GM19455 (cell line): ENCODE data around the gene CDK5RAP2.

ENCODE experiments used
- ATAC-seq: cut with Tn5 transposase; IDR thresholded peaks from one replicate; pipeline ENCODE4 v1.9.1; 2021; ENCODE audit not compliant: unreplicated experiment

The CDK5RAP2 gene

DNA sequence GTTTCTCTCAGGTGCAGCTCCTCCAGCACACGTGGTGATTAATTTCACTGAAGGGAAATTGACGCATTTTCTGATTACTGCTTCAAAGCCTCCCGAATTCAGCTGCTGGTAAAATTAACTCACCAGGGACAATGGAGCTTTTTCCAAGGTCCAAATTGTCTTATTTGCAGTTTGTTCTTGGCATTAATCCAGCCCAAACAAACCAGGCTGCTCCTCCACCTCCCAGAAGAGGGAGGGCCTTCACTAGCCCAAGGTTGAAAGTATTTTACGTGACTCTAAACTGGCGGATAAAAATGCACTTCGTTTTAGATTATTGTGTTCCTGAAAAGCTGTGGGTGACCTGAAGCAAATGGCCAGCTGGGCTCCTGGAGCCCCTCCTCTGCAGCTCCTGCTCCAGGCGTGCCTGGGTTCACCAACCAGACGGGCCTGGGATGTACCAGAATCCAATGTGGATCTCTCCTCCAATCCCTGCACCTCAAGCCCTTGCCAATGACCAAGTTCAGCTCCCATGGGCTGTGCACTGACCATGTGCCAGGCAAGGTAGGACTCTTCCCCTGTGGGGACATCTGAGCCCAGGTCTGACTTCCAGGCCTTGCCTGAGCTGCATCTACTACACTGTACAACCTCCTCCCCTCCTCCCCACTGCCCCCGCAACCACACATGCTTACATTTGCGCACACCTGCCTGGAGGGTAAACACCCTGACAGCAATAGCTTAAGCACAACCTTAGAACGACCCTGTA is 193.4 kb downstream of the CDK5RAP2 start:
- no peak for ATAC-seq

DNA sequence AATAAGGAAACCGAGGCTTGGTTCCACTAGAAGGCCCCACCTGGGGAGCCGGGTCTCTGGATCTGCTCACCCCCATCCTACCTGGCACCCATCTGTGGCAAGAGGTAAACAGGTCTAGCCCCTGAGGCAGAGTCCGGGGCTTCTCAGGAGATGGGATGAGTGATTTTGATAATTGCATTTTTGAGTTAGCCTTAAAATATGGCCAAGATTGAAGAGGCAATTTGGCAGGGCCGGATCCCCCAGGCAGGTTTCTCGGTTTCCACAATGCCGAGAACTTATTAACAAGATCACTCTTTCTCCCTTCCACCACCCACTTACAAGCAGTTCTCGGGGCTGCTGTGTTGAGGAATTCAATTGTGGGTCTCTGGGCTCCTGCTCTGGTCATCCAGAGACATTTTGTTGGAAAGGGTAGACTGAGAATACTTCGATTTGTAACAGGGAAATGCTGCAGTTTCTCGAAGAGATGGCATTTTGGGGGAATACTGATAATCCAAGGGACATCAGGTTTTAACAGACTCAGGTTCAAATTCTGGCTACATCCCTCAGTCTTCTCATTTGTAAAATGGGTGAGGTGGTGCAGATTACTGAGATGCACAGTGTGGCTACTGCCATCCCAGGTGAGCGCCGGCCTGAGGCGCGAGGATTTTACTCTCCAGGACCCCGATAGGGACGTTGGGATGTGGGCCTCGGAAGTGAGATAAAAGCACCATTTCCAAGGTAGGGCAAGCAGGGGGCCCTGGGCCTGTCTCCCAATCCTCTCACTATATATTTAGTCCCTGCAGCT is 194.2 kb downstream of the CDK5RAP2 start:
- no peak for ATAC-seq

DNA sequence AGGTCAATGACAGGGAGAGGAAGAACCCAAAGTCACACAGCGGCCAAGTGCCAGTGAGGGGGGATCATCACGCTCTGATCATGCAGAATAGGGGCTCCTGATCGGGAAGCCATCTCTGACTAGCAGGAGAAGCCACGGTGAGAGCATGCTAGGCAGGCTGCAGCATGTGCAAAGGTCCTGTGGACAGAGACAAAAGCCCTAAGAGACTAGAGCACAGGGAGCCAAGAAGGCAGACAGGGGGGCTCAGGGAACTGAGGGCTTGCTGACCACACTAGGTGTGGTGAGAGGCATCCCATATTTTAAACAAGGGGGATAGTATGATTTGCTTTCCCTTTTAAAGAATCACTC is 195.1 kb downstream of the CDK5RAP2 start:
- ATAC-seq: no peak

DNA sequence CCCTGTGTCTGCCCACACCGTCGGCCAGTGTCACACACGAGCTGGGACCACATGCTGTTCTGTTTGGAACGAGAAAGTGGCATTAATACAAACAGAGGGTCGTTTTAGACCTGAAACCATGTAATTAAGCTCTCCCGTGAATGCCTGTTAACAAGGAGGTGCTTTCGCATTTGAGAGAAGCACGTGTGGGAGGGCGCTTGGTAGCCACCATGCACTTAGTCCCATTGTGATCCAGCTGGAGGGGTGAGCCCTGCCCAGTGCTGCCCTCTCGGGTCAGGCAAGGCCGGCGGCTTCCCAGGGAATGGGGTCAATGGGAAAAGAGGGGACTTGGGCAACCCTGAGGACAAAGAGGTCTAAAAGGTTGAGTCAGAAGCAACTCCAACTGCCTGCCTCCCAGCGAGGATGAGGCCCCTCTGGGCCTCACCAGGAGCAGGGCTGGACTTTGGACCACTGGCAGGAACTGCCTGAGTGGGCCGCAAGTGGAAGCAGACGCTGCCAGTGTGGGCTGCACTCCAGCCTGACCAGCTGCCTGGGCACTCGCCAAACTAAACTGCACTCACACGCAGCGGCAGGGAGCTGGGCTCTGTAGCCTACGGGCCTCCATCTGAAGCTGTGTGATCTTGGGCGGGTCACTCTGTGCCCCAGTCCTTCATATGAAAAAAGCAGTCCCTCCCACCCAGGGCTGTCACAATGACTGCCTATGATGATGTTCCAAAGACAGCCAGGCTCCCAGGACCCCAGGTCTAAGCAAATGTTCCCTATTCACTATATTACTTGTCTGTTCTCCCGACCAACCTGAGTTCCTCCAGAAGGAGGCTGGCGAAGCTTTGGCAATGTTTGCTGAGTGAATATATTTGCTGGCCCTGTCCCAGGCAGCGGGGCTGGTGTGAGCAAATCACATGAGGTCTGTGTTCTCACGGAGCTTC is 195.7 kb downstream of the CDK5RAP2 start:
- ATAC-seq: no peak

DNA sequence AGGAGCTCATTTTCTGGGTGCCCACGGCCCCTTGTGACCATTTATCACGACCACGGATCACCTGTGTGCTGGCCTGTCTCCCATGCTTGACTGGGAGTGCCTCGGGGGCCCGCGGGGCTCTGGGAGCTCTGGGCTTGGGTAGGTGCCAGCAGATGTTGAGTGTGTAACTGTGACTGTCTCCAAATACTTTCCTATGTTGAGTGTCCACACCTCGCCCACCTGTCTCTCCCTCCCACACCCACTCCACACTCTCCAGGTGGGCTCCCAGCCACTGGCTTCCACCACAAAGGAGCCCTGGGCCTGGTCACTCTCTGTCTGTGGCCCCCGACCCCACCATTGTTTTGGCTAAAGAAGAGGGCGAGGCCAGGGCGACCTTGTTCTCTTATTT is 196.4 kb downstream of the CDK5RAP2 start:
- no peak for ATAC-seq

DNA sequence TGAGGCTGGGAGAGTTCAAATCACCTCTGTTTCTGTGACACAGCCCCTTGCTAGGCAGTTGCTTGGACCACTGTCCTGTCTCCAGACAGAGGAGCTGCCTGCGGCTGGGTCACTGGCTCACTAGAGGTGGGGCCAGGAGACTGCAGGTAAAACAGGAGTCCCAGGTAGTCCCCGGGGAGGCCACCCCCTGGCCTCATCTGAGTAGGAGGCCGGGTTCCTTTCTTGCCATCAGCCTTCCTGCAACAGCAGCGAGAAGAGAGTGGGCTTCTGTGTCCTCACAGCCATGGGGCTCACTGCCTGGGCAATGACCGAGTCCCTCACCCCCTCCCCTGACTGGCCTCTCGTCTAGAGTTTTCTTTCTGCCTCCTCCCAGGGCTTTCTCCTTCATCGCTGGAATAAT is 197.5 kb downstream of the CDK5RAP2 start:
- no peak for ATAC-seq

DNA sequence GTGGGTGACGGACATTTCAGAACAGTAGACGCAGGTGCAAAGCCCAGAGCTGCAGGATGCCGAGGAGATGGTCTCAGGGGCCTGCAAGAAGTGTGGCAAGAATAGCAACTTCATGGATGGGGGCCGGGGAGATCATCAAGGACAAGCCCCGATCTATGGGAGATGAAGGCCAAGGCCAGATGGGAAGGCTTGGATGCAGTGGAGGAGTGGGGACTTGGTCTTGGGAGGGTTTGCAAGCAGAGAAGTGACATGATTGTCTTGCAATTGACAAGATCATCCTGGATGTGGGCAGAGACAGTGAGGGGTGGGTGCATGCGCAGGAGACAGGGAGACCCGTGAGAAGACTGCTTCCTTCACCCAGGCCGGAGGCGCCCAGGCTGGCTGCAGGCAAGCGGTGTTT is 198.1 kb downstream of the CDK5RAP2 start:
- ATAC-seq: no peak

DNA sequence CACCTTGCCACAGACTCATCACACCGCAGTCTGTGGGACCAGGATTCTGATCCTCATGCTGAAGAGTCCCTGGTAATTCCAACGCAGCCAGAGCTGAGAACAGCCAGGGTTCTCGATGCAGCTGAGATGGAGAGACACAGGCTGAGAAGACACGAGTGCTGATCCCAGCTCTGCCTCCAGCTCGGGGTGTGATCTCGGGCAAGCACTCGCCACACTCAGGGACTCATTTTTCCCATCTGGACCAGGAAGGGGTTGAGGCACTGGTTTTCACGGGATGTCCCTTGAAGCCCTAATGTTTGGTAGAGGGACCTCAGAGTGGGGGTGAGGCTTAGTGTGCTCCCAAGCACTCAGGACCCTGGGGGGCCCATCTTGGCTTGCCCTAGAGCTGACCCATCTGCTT is 200.4 kb downstream of the CDK5RAP2 start:
- ATAC-seq: no peak

DNA sequence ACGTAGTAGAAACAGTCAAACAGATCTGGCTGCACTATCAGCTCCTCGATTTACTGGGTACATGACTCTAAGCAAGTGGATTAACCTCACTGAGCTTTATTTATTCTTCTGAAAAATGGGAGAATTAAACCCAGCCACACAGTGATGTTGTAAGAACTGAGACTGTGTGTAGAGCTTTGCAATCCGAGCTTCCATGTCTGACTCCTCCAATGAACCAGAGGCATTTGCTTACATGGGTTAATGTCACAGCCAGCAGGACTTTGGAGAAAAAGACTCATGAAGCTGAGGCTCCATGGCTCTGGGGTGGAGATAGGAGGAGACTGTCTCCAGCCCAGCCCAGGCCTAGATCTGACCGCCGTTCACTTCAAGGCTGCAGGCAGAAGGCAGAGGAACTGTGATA is 201.3 kb downstream of the CDK5RAP2 start:
- no peak for ATAC-seq

DNA sequence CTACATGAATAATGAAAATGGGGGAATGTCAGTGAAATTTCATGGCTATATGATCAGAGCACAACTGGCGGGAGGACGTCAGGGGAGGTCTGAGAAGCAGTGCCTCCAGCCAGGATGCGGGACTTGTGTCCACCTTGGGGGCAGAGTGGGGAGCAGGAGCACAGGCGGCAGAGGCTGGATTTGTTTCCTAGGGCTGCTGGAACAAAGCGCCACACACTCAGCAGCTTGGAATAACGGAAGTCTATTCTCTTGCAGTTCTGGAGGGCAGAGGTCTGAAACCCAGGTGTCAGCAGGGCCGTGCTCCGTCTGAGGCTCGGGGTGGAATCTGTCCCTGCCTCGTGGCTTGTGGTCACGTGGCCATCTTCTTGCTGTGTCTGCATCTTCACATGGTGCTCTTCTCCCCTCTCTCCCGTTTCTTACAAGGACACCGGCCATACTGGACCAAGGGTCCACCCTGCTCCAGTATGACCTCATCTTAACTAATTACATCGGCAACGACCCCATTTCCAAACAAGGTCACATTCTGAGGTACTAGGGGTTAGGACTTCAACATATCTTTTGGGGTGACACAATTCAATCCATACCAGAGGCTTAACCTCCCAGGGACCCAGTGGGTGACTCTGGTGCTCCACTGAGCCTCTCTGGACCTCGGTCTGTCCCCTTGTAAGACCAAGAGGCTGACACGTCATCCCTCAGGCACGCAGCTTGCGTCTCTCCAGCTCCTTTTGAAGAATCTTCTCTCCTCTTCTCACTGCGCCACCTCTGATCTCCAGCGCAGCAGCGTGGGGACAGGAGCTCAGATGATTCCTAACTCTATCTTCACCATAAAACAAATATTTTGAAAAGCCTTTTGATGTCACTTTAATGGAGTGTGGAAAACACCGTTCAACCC is 202.5 kb downstream of the CDK5RAP2 start:
- no peak for ATAC-seq

DNA sequence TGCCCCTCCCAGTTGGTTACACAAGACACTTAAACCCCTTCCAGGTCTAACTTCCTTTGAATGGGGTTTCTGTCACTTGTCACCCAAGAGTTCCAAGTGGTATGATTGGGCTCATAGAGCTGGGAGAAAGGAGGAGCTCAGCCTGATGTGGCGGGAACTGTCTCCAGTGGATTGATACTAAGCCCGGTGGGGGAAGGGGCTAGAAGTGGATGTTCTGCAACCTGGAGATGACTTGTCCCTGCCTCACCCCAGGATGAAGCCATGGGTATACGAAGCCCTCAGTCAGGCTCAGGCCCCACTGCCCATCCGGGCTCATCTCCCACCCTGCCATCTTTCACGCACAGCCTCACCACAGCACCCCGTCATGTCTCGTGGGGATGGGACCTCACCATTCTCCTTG is 203.9 kb downstream of the CDK5RAP2 start:
- no peak for ATAC-seq

DNA sequence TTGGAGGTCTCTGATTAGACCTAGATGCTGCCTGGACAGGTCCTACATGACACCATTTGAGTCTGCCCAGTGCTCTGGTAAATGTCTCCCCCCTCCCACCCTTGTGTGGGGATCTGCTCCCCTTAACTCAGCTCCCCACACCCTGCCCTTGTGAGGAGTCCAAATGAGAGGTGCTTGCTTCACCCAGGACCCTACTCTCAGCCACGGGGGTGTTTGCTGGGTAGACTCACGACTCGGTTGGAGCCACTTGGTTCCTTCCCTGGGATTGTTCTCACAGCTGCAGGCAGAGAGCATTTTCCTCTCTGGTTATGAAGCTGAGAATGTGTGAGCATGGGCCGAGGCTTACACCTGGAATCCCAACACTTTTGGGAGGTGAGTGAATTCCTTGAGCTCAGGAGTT is 204.7 kb downstream of the CDK5RAP2 start:
- no peak for ATAC-seq

DNA sequence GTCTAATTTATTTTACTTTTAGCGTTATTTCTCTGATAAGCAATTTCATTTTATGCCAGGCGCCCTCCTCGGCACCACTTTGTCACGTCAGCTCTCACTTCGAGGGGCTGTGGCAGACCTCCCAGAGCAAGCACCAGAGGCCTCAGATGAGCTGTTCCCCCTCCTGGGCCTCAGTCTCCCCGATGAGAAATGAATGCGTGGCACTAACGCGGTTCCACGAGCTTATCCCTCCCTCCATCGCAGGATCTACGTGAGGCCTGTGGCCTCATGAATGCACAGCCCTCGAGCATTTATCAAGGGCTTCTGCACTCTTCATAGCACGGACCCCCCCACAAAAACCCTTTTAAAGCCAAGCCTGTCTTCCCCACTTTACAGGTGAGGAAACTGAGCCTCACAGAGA is 205.2 kb downstream of the CDK5RAP2 start:
- no peak for ATAC-seq

DNA sequence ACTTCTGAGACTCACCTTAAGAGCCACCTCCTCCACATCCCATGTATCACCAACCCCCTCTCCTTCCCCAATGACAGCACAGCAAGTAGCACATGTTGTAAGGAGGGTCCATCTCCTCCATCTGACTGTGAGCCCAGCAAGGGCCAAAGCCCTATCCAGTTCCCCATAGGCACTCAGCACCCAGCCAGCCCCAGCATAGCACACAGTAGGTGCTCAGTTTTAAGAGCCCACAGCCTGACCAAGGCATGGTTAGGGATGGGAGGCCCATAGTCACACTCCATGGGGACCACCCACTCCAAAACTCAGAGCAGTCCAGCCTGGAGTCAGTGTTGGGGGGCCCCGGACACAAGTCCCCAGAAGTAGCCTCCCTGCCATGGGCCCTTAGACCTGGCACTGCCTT is 205.7 kb downstream of the CDK5RAP2 start:
- ATAC-seq: no peak

DNA sequence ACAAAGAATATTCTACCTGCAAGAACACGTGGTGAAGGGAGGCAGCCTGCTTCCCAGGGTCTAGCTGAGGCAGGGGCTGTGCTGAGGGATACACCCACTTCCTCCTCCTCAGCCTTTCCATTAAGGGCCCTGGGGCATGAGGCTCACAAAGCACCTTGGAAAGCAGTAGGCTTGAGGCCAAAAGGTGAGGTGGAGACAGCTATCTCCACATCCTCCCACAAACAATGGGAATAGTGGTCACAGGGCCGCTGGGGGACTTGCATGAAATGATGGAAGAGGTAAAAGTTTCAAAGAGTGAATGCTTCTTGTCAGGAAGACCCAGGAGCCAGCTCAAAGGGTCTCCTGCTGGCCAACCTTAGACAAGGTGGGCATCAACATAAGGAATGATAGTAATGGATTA is 207.9 kb downstream of the CDK5RAP2 start:
- ATAC-seq: no peak

DNA sequence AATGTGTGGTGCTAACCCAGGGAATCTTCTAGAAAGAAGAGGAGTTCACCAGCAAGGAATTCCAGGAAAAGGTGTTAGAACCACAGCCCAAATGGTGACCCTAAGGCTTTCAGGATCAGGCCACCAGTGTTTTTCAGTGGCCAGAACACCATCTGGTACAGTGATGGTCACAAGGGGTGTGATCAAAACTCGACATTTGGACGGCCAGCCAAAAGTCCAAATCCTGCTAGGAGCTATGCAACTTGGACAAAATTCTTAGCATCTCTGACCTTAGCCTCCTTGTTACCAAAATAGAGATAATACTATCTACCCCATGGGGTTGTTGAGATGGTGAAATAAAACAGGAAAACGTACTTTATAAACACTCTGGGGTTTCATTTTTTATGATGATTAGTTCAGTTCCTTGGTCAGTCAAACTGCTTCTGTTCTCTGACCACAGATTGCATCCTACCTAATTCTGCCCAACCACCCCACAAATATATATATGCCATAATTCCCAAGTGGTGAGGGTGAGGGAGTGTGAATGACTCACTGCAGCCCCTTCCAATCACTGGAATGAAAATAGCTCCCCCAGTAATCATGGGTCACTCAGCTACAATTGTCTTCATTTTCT is 210.3 kb downstream of the CDK5RAP2 start:
- no peak for ATAC-seq

DNA sequence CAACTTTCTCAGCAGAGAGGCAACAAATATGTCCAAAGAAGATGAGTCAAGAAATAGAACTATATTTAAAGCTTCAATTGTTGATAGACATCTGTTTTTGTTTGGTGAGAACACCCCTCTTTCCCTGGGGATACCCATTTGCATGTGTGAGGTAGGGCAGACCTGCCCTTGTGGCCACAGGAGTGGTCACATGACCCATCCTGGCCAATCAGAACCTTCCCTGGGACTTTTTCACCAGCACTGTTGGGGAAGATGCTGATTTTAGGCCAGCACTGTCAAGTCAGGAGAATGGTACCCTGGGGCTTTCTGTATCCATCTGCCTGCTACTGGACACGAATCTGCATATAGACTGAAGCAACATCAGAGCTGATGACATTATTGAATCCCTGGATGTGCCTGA is 211.2 kb downstream of the CDK5RAP2 start:
- ATAC-seq: no peak

DNA sequence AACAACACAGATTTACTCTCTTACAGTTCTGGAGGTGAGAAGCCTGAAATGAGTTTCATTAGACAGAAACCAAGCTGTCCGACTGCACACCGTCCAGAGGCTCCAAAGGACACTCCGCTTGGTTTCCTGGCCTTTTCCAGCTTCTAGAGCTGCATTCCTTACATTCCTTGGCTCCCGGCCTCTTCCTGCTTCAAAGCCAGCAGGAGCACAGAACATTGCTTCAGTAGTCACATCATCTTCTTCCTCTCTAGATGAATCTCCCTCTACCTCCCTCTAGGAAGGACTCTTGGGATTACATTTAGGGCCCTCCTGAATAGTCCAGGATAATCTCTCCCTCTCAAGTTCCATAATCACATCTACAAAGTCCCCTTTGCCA is 213.3 kb downstream of the CDK5RAP2 start:
- no peak for ATAC-seq

DNA sequence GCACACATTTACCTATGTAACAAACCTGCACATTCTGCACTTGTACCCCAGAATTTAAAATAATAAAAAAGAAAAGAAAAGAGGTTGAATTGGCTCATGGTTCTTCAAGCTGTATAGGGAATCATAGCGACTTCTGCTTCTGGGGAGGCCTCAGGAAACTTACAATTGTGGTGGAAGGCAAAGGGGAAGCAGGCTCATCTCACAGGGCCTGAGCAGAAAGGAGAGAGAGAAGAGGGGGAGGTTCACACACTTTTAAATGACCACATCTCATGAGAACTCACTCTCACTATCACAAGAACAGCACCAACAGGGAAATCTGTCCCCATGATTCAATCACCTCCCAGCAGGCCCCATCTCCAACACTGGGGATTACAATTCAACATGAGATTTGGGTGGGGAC is 214.6 kb downstream of the CDK5RAP2 start:
- no peak for ATAC-seq

DNA sequence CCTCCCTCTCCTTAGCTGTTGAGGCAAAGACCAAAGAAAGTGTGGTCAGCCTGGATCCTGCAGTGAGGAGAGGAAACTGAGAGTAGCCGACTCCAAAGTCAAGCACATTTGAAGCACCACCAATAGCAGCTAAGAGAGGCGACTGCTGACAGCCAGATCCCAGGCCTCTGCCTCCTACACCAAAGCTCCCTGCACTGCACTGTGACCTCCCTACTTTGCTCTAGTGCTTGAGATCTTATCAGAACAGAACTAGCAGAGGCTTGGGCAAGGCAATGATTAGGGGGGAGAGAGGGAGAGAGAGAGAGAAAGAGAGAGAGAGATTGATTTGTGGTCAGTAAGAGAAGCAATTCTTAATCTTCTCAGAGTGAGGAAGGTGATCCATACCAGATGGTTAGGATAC is 216.3 kb downstream of the CDK5RAP2 start:
- no peak for ATAC-seq
